Bronchial epithelial cell (primary cell): ENCODE results near the gene MYO7A. TPM values are rescaled to one million over a fixed set of nuclear protein-coding genes. Genes with fewer than 3 reads are reported as not detected.

Source experiments
- DNase-seq: peaks from one replicate; pipeline ENCODE4 v3.0.0-alpha.2; 2010; ENCODE audit warnings: low read depth
- FAIRE-seq: peaks from 2 replicates; lab custom pipeline; 2011; peaks lifted over from hg19 to GRCh38; lab: Jason Lieb, UNC
- H3K27me3 ChIP-seq: 2 replicates; pipeline ENCODE4 v1.5.1; 2011; ENCODE audit warnings: low read length; ENCODE audit not compliant: control insufficient read depth, insufficient read depth
- H3K36me3 ChIP-seq: 2 replicates; pipeline ENCODE4 v1.5.1; 2011; ENCODE audit warnings: low read length; ENCODE audit not compliant: control insufficient read depth, insufficient read depth
- H3K4me3 ChIP-seq: 2 replicates; pipeline ENCODE4 v1.5.1; 2011; ENCODE audit warnings: mild to moderate bottlenecking, low read depth, low read length, control low read depth
- CTCF ChIP-seq: IDR thresholded peaks from 2 replicates; pipeline ENCODE4 v1.5.1; 2011; ENCODE audit warnings: mild to moderate bottlenecking, moderate library complexity, low read length, control low read depth, inconsistent platforms; ENCODE audit not compliant: insufficient read depth, severe bottlenecking
- total RNA-seq: library from RNA; depleted of rRNA; stranded (reverse); fragments of >200 nt; gene quantifications from 2 replicates; pipeline ENCODE4 v1.2.1, GENCODE V29; 2014

Gene MYO7A
- total RNA-seq, 1 donor from 2014 or later, result under 0.01 TPM

- no peaks in the 10 kb centered on the region for H3K27me3 ChIP-seq
- DNase-seq, result no peak
- H3K36me3 ChIP-seq, result no peaks in the 10 kb centered on the region
- no peak for TF ChIP-seq CTCF
- FAIRE-seq, result no peak
- H3K4me3 ChIP-seq, result no peak overlapping the region
Measured at GRCh38 chr11:77176996-77177395, 49.0 kb downstream of the MYO7A start.

GRCh38 chr11:77178150-77178549 is 50.1 kb downstream of the MYO7A start:
- no peak overlapping the region for H3K4me3 ChIP-seq
- no peak for FAIRE-seq
- no peaks in the 10 kb centered on the region for H3K27me3 ChIP-seq
- DNase-seq, result no peak
- no peaks in the 10 kb centered on the region for H3K36me3 ChIP-seq
- no peak for TF ChIP-seq CTCF

GRCh38 chr11:77179048-77179447 is 51.0 kb downstream of the MYO7A start:
- no peak for TF ChIP-seq CTCF
- H3K27me3 ChIP-seq, result no peaks in the 10 kb centered on the region
- DNase-seq (no peak), FAIRE-seq (peak; percentile 58)
- no peak overlapping the region for H3K4me3 ChIP-seq
- H3K36me3 ChIP-seq, result no peaks in the 10 kb centered on the region

- Histone ChIP-seq H3K36me3 (no peaks in the 10 kb centered on the region), H3K4me3 (no peak overlapping the region), H3K27me3 (no peaks in the 10 kb centered on the region)
- no peak for TF ChIP-seq CTCF
- FAIRE-seq, result no peak
- no peak for DNase-seq
Measured at GRCh38 chr11:77179681-77180080, 51.6 kb downstream of the MYO7A start.

- H3K36me3 ChIP-seq, result no peaks in the 10 kb centered on the region
- FAIRE-seq (no peak), DNase-seq (no peak)
- H3K4me3 ChIP-seq, result no peak overlapping the region
- no peaks in the 10 kb centered on the region for H3K27me3 ChIP-seq
- no peak for TF ChIP-seq CTCF
Measured at GRCh38 chr11:77180346-77180745, 52.3 kb downstream of the MYO7A start.

GRCh38 chr11:77181226-77181625 is 53.2 kb downstream of the MYO7A start:
- DNase-seq (no peak), FAIRE-seq (no peak)
- Histone ChIP-seq H3K4me3 (no peak overlapping the region), H3K36me3 (no peaks in the 10 kb centered on the region), H3K27me3 (no peaks in the 10 kb centered on the region)
- TF ChIP-seq CTCF, result no peak
